Mammary epithelial cell (primary cell): ENCODE results near the gene STRBP.

ENCODE experiments used
- EZH2 ChIP-seq: IDR thresholded peaks from 2 replicates; pipeline ENCODE4 v1.6.1; 2012; ENCODE audit warnings: low read length, inconsistent platforms, borderline replicate concordance
- TF ChIP-seq, protein P1 (sequence below), 2 donors: IDR thresholded peaks in 1 of 2; conservative IDR thresholded peaks in 1 of 2; 2 replicates each; pipeline ENCODE4 v1.5.1; 2011 to 2012; ENCODE audit warnings: inconsistent platforms in 2 of 2, low read length in 2 of 2, mild to moderate bottlenecking in 2 of 2, control low read depth in 1 of 2, low read depth in 1 of 2; ENCODE audit not compliant: insufficient read depth in 1 of 2; ENCODE audit errors: extremely low read depth in 1 of 2

DNA sequence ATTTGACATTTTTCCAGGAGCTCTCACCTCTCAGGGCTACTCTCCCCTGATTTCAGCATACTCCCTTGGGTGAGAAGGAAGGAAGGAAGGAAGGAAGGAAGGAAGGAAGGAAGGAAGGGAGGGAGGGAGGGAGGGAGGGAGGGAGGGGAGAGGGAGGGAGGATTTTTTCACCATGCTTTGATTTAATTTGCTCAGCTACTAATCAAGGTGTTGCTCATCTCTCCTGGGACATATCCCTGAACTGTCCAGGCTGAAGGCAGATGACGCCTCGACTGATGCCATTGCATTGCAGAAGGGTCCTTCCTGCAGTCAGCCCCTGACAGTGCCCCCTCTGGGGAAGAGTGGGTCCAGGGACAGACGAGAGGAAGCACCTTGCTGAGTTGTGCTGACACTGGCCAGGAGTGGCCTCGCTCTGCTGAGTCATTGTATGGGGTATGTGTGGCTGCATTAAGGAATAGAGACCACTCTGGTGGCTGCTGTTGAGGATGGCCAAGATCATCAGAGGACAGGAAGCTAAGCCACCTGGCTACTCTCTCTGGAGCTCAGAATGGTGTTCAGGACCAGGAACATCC is 44.0 kb upstream of the STRBP start:
- TF ChIP-seq, protein P1, sequence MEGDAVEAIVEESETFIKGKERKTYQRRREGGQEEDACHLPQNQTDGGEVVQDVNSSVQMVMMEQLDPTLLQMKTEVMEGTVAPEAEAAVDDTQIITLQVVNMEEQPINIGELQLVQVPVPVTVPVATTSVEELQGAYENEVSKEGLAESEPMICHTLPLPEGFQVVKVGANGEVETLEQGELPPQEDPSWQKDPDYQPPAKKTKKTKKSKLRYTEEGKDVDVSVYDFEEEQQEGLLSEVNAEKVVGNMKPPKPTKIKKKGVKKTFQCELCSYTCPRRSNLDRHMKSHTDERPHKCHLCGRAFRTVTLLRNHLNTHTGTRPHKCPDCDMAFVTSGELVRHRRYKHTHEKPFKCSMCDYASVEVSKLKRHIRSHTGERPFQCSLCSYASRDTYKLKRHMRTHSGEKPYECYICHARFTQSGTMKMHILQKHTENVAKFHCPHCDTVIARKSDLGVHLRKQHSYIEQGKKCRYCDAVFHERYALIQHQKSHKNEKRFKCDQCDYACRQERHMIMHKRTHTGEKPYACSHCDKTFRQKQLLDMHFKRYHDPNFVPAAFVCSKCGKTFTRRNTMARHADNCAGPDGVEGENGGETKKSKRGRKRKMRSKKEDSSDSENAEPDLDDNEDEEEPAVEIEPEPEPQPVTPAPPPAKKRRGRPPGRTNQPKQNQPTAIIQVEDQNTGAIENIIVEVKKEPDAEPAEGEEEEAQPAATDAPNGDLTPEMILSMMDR (conservative IDR thresholded peaks at IDR 0.05 in 1 of 2, IDR thresholded peaks at IDR 0.05 in 1 of 2; ENCODE audit: extremely low read depth in 1 of 2, insufficient read depth in 1 of 2, low read depth in 1 of 2, low read length in 2 of 2) = no peak
- TF ChIP-seq EZH2 = no peak
